Endodermal cell (in vitro differentiated cells): Measurements from ENCODE around the gene UBE2K. TPM values are rescaled to one million over a fixed set of nuclear protein-coding genes. Genes with fewer than 3 reads are reported as not detected.
"Not testable (repeated sequence)": the region's sequence is repeated elsewhere in the genome, so short reads cannot be mapped to it uniquely, and the experiment has no call there.

Source experiments
- DNase-seq: peaks from one replicate; pipeline ENCODE4 v3.0.0-alpha.2; 2017
- H3K27ac ChIP-seq: 2 replicates; pipeline ENCODE4 v1.5.1; 2013; ENCODE audit warnings: mild to moderate bottlenecking, low read depth, low read length, moderate library complexity
- H3K27me3 ChIP-seq: 2 replicates; pipeline ENCODE4 v1.6.1; 2013; ENCODE audit warnings: mild to moderate bottlenecking, low read length, moderate library complexity; ENCODE audit not compliant: insufficient read depth, control insufficient read depth, poor library complexity, severe bottlenecking
- H3K36me3 ChIP-seq: 2 replicates; pipeline ENCODE4 v1.7.0; 2013; ENCODE audit warnings: mild to moderate bottlenecking, low read length, moderate library complexity; ENCODE audit not compliant: control insufficient read depth, insufficient read depth
- H3K4me1 ChIP-seq: one replicate; pipeline ENCODE4 v1.7.0; 2013; ENCODE audit warnings: low read length; ENCODE audit not compliant: control insufficient read depth, insufficient read depth
- H3K4me3 ChIP-seq: 2 replicates; pipeline ENCODE4 v1.5.1; 2013; ENCODE audit warnings: mild to moderate bottlenecking, low read length, moderate library complexity
- H3K9ac ChIP-seq: 2 replicates; pipeline ENCODE4 v1.6.1; 2013; ENCODE audit warnings: mild to moderate bottlenecking, low read length, moderate library complexity; ENCODE audit not compliant: poor library complexity, severe bottlenecking; ENCODE audit errors: extremely low read depth
- H3K9me3 ChIP-seq: 2 replicates; pipeline ENCODE4 v1.6.1; 2013; ENCODE audit warnings: mild to moderate bottlenecking, low read length, moderate library complexity; ENCODE audit not compliant: control insufficient read depth
- H3K27ac Mint-ChIP-seq: 2 replicates; pipeline ENCODE4 v1.8.0; 2020; ENCODE audit warnings: mixed read lengths
- H3K27me3 Mint-ChIP-seq: 2 replicates; pipeline ENCODE4 v1.8.0; 2021; ENCODE audit warnings: mild to moderate bottlenecking, mixed read lengths; ENCODE audit not compliant: insufficient read depth
- H3K36me3 Mint-ChIP-seq: 2 replicates; pipeline ENCODE4 v1.8.0; 2020; ENCODE audit warnings: low read depth, mixed read lengths
- H3K4me1 Mint-ChIP-seq: 2 replicates; pipeline ENCODE4 v1.8.0; 2020; ENCODE audit warnings: mixed read lengths
- H3K4me3 Mint-ChIP-seq: 2 replicates; pipeline ENCODE4 v1.8.0; 2020; ENCODE audit warnings: mild to moderate bottlenecking, moderate library complexity, mixed read lengths
- H3K9me3 Mint-ChIP-seq: 2 replicates; pipeline ENCODE4 v1.8.0; 2020; ENCODE audit warnings: mild to moderate bottlenecking, mixed read lengths
- WGBS, 2 experiments: methylation state at CpG; one replicate each; pipeline versions ENCODE4 v1.1.5 to v1.1.7; 2013; ENCODE audit warnings: missing lambda C conversion rate in 2 of 2, mixed read lengths in 1 of 2; ENCODE audit not compliant: insufficient coverage in 1 of 2, insufficient read length in 1 of 2; 5-methylcytosine and 5-hydroxymethylcytosine counted together
- total RNA-seq, 2 donors: library from RNA; stranded (reverse); fragmentation: NEBNext Ultra II Directional in 1 of 2; extraction: Animal tissue kit (Norgen Biotek cat#: 25700) in 1 of 2; gene quantifications; 2 replicates in 1 of 2; 3 replicates in 1 of 2; pipeline ENCODE4 v1.2.1, GENCODE V29; 2021
- TF ChIP-seq, protein P1 (sequence below): fragments of 200-600 bp; sonication (generic); conservative IDR thresholded peaks from 2 replicates; pipeline ENCODE4 v1.5.0; 2021; ENCODE audit warnings: antibody characterized with exemption, mild to moderate bottlenecking

Gene UBE2K
- total RNA-seq, 2 donors from 2014 or later = 139 to 143 TPM

GRCh38 chr4:39770471-39770870, 72.5 kb downstream of the UBE2K start:
- 96 to 100% methylated on average over 3 to 19 of the region's 19 CpGs for WGBS, 2 experiments
- no peaks in the 10 kb centered on the region for H3K4me1 ChIP-seq
- no peak overlapping the region for H3K4me3 ChIP-seq
- Mint-ChIP-seq H3K27ac (no peak overlapping the region), H3K9me3 (no peaks in the 10 kb centered on the region), H3K27me3 (no peaks in the 10 kb centered on the region), H3K4me3 (no peak overlapping the region), H3K4me1 (no peaks in the 10 kb centered on the region), H3K36me3 (peaks cover 62% of the 10 kb centered on the region)
- no peaks in the 10 kb centered on the region for H3K27me3 ChIP-seq
- H3K9me3 ChIP-seq = peaks cover 9% of the 10 kb centered on the region
- H3K36me3 ChIP-seq = peaks cover 59% of the 10 kb centered on the region
- no peak overlapping the region for H3K27ac ChIP-seq
- DNase-seq = no peak
- TF ChIP-seq, protein P1, sequence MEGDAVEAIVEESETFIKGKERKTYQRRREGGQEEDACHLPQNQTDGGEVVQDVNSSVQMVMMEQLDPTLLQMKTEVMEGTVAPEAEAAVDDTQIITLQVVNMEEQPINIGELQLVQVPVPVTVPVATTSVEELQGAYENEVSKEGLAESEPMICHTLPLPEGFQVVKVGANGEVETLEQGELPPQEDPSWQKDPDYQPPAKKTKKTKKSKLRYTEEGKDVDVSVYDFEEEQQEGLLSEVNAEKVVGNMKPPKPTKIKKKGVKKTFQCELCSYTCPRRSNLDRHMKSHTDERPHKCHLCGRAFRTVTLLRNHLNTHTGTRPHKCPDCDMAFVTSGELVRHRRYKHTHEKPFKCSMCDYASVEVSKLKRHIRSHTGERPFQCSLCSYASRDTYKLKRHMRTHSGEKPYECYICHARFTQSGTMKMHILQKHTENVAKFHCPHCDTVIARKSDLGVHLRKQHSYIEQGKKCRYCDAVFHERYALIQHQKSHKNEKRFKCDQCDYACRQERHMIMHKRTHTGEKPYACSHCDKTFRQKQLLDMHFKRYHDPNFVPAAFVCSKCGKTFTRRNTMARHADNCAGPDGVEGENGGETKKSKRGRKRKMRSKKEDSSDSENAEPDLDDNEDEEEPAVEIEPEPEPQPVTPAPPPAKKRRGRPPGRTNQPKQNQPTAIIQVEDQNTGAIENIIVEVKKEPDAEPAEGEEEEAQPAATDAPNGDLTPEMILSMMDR = no peak
- H3K9ac ChIP-seq = no peak overlapping the region

DNA sequence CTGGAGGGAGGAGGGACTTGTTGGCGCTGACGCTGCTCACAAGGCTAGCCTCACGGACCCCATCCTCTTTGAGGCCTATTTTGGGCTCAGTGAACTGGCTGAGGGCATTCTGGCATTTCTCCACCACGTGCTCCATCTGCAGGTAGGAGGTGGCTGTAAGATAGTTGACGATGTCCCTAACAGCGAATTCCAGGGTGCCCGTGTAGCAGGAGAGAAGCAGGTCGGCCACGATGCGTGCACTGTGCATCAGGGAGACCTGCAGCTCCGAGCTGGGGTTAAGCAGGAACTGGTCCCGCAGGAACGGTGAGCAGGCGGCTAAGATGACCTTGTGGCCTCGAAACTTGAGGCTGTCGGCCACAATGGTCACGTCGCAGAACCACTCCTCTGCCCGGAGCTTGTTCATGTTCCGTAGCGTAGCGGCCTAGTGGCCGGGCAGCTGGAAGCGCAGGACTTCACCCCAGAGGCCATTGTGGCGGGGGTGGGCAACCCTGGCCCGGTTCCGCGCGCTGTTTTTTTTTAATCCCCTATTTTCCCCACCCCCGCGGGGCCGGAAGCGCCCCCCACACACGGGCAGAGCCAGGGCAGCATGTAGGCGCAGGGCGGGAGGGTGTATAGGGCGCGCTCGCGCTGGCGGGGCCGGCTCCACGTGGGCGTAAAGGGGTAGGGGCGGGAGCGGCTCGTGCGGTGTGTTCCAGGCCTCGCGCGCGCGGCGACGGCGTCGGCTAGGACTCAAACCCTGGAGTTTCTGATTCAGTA, 73.2 kb downstream of the UBE2K start:
- 98% methylated on average over 42 to 57 of the region's 57 CpGs for WGBS, 2 experiments
- H3K4me3 ChIP-seq = no peak overlapping the region
- Mint-ChIP-seq H3K27me3 (no peaks in the 10 kb centered on the region), H3K4me1 (no peaks in the 10 kb centered on the region), H3K36me3 (peaks cover 61% of the 10 kb centered on the region), H3K9me3 (no peaks in the 10 kb centered on the region), H3K27ac (no peak overlapping the region), H3K4me3 (no peak overlapping the region)
- H3K4me1 ChIP-seq = no peaks in the 10 kb centered on the region
- peaks cover 2% of the 10 kb centered on the region for H3K9me3 ChIP-seq
- TF ChIP-seq, protein P1 = no peak
- peaks cover 58% of the 10 kb centered on the region for H3K36me3 ChIP-seq
- DNase-seq = no peak
- H3K9ac ChIP-seq = no peak overlapping the region
- no peaks in the 10 kb centered on the region for H3K27me3 ChIP-seq
- no peak overlapping the region for H3K27ac ChIP-seq

- not testable (repeated sequence) for H3K4me3 Mint-ChIP-seq, H3K4me1 Mint-ChIP-seq, H3K9ac ChIP-seq, H3K9me3 Mint-ChIP-seq, H3K27me3 Mint-ChIP-seq, DNase-seq, H3K27ac ChIP-seq, H3K27me3 ChIP-seq, H3K4me3 ChIP-seq, H3K4me1 ChIP-seq, H3K9me3 ChIP-seq, H3K27ac Mint-ChIP-seq
- H3K36me3 Mint-ChIP-seq = peaks cover 22% of the 10 kb centered on the region
- peaks cover 57% of the 10 kb centered on the region for H3K36me3 ChIP-seq
- 100% methylated on average over 1 of the region's 2 CpGs; no CpG with 5 or more reads in 1 of the 2 experiments for whole genome bisulfite sequencing, 2 experiments
Measured at GRCh38 chr4:39781988-39782387, 84.1 kb downstream of the UBE2K start.
